WTC11 (cell line): ENCODE data around the gene NAV2. TPM values are rescaled to one million over a fixed set of nuclear protein-coding genes. Genes with fewer than 3 reads are reported as not detected.

Experiments
- ATAC-seq: fragments of 200-7000 bp; cut with Tn5 transposase; 2 replicates; pipeline ENCODE4 v1.10.0; 2021; ENCODE audit warnings: mild to moderate bottlenecking, moderate library complexity
- CTCF ChIA-PET: fragments of 300-600 bp; sonication (Branson Sonifier 250); formaldehyde crosslinking; loops from one replicate; lab custom pipeline; 2021; ENCODE audit warnings: antibody characterized with exemption; lab: Charles Lee
- POLR2A ChIA-PET: fragments of 350-600 bp; sonication (Branson Sonifier 250); formaldehyde crosslinking; loops from one replicate; lab custom pipeline; 2021; ENCODE audit warnings: antibody characterized with exemption; lab: Charles Lee
- DNase-seq: peaks from one replicate; pipeline ENCODE4 v3.0.0; 2021; ENCODE audit warnings: low spot score
- H3K27ac Mint-ChIP-seq: 2 replicates; pipeline ENCODE4 v1.8.0; 2021; ENCODE audit warnings: mixed read lengths
- H3K27me3 Mint-ChIP-seq: 2 replicates; pipeline ENCODE4 v1.8.0; 2021; ENCODE audit warnings: low read depth, mild to moderate bottlenecking, moderate library complexity, mixed read lengths
- H3K36me3 Mint-ChIP-seq: 2 replicates; pipeline ENCODE4 v1.8.0; 2021; ENCODE audit warnings: mixed read lengths
- H3K4me1 Mint-ChIP-seq: 2 replicates; pipeline ENCODE4 v1.8.0; 2022; ENCODE audit warnings: mixed read lengths
- H3K4me3 Mint-ChIP-seq: 2 replicates; pipeline ENCODE4 v1.8.0; 2021; ENCODE audit warnings: mild to moderate bottlenecking, moderate library complexity, mixed read lengths
- H3K9me3 Mint-ChIP-seq: 2 replicates; pipeline ENCODE4 v1.8.0; 2021; ENCODE audit warnings: mixed read lengths
- ARID4B ChIP-seq: sonication (generic); formaldehyde crosslinking; IDR thresholded peaks from 2 replicates; pipeline ENCODE4 v1.8.0; 2023; ENCODE audit warnings: missing genetic modification reagents, mild to moderate bottlenecking, borderline replicate concordance
- ATF2 ChIP-seq: sonication (generic); formaldehyde crosslinking; IDR thresholded peaks from 2 replicates; pipeline ENCODE4 v1.8.1; 2022; ENCODE audit warnings: low read depth, missing genetic modification reagents, borderline replicate concordance
- ATF6 ChIP-seq: sonication (generic); formaldehyde crosslinking; IDR thresholded peaks from 2 replicates; pipeline ENCODE4 v1.8.1; 2023; ENCODE audit warnings: mild to moderate bottlenecking, missing genetic modification reagents
- CREM ChIP-seq: sonication (generic); formaldehyde crosslinking; IDR thresholded peaks from 2 replicates; pipeline ENCODE4 v1.8.1; 2022; ENCODE audit warnings: mild to moderate bottlenecking, missing genetic modification reagents, moderate library complexity
- ERG ChIP-seq: fragments of 250-450 bp; sonication (Bioruptor Pico); IDR thresholded peaks from 2 replicates; pipeline ENCODE4 v1.8.0; 2021; ENCODE audit warnings: mild to moderate bottlenecking
- ETV6 ChIP-seq: sonication (generic); formaldehyde crosslinking; IDR thresholded peaks from 2 replicates; pipeline ENCODE4 v1.8.1; 2022; ENCODE audit warnings: mild to moderate bottlenecking, missing genetic modification reagents
- GRHL2 ChIP-seq: fragments of 250-450 bp; sonication (Bioruptor Pico); IDR thresholded peaks from 2 replicates; pipeline ENCODE4 v1.8.0; 2022; ENCODE audit warnings: mild to moderate bottlenecking, moderate library complexity; ENCODE audit not compliant: insufficient replicate concordance, severe bottlenecking
- HMGA2 ChIP-seq: fragments of 250-450 bp; sonication (Bioruptor Pico); IDR thresholded peaks from 2 replicates; pipeline ENCODE4 v1.4.0; 2021; ENCODE audit warnings: mild to moderate bottlenecking, moderate library complexity
- IRF2 ChIP-seq: sonication (generic); formaldehyde crosslinking; IDR thresholded peaks from 2 replicates; pipeline ENCODE4 v1.8.0; 2022; ENCODE audit warnings: low read depth, missing genetic modification reagents, borderline replicate concordance
- JUN ChIP-seq: sonication (generic); formaldehyde crosslinking; IDR thresholded peaks from 2 replicates; pipeline ENCODE4 v1.8.0; 2023; ENCODE audit warnings: mild to moderate bottlenecking, missing genetic modification reagents
- NR2C2 ChIP-seq: sonication (generic); formaldehyde crosslinking; IDR thresholded peaks from 2 replicates; pipeline ENCODE4 v1.8.0; 2022; ENCODE audit warnings: mild to moderate bottlenecking, missing genetic modification reagents
- SMAD4 ChIP-seq: sonication (generic); formaldehyde crosslinking; IDR thresholded peaks from 2 replicates; pipeline ENCODE4 v1.8.0; 2022; ENCODE audit warnings: mild to moderate bottlenecking, missing genetic modification reagents
- TEAD4 ChIP-seq: sonication (generic); formaldehyde crosslinking; IDR thresholded peaks from 2 replicates; pipeline ENCODE4 v1.8.0; 2022; ENCODE audit warnings: mild to moderate bottlenecking, missing genetic modification reagents
- ZBTB21 ChIP-seq: sonication (generic); formaldehyde crosslinking; IDR thresholded peaks from 2 replicates; pipeline ENCODE4 v1.8.1; 2023; ENCODE audit warnings: mild to moderate bottlenecking, missing genetic modification reagents, borderline replicate concordance
- ZNF219 ChIP-seq: sonication (generic); formaldehyde crosslinking; IDR thresholded peaks from 2 replicates; pipeline ENCODE4 v1.8.0; 2023; ENCODE audit warnings: missing genetic modification reagents, mild to moderate bottlenecking, borderline replicate concordance
- ZNF232 ChIP-seq: sonication (generic); formaldehyde crosslinking; IDR thresholded peaks from 2 replicates; pipeline ENCODE4 v1.8.0; 2022; ENCODE audit warnings: mild to moderate bottlenecking, missing genetic modification reagents
- ZNF425 ChIP-seq: fragments of 250-450 bp; sonication (Bioruptor Pico); conservative IDR thresholded peaks from 2 replicates; pipeline ENCODE4 v1.9.0; 2021; ENCODE audit warnings: mild to moderate bottlenecking
- total RNA-seq: library from RNA; stranded (reverse); gene quantifications from 3 replicates; pipeline ENCODE4 v1.2.3, GENCODE V29; 2021
- TF ChIP-seq, protein P1 (sequence below): sonication (generic); formaldehyde crosslinking; conservative IDR thresholded peaks from 2 replicates; pipeline ENCODE4 v1.8.1; 2022; ENCODE audit warnings: mild to moderate bottlenecking, missing genetic modification reagents
- TF ChIP-seq, protein P2 (sequence below): sonication (generic); formaldehyde crosslinking; IDR thresholded peaks from 2 replicates; pipeline ENCODE4 v1.8.0; 2022; ENCODE audit warnings: mild to moderate bottlenecking, missing genetic modification reagents

NAV2 gene
- total RNA-seq, 1 experiment from 2014 or later, result 42.8 TPM

DNA sequence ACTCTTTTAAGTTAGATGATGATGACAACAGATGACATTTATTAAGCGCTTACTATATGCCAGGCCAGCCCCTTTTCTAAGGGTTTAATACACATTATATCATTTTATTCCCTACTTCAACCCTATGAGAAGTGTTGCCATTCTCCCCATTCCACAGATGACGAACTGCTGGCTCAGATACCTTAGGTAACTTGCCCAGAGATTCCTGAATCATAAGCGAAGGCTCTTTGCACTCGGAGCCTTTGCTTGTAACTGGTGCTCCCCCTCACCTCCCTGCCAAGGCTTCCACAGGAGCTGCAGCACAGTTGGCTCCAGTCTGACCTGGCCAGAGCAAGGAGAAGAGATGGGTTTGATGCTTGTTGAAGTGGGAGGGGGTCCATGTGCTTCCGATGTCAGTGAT is 404.7 kb downstream of the NAV2 start (continued):
- no peak for TF ChIP-seq ATF2 (CRISPR knock-in tag)
- no peak for TF ChIP-seq ZNF219
- no peak for TF ChIP-seq ERG
- no peak for TF ChIP-seq NR2C2 (CRISPR knock-in tag)
- TF ChIP-seq ZBTB21 (CRISPR knock-in tag), result no peak
- no peak for TF ChIP-seq ETV6 (CRISPR knock-in tag)
- no peak for TF ChIP-seq TEAD4 (CRISPR knock-in tag)

- Mint-ChIP-seq H3K27ac (no peak overlapping the region), H3K4me1 (no peaks in the 10 kb centered on the region), H3K27me3 (no peaks in the 10 kb centered on the region), H3K4me3 (no peak overlapping the region), H3K36me3 (peaks cover 47% of the 10 kb centered on the region), H3K9me3 (no peaks in the 10 kb centered on the region)
- ChIA-PET POLR2A (no interaction called here), CTCF (interaction anchor here (0.8 to 1.0 kb wide), 2 partner anchors 10 to 15 kb away, joined by 3 to 11 read pairs; no protein-coding TSS in a partner anchor)
- TF ChIP-seq ZNF425 (CRISPR knock-in tag) (no peak), IRF2 (CRISPR knock-in tag) (no peak), CREM (no peak), GRHL2 (CRISPR knock-in tag) (no peak), JUN (CRISPR knock-in tag) (no peak)
- no peak for DNase-seq
- no peak for ATAC-seq
These were observed 405.6 kb downstream of the NAV2 start for GRCh38 chr11:20118209-20118608.

DNA sequence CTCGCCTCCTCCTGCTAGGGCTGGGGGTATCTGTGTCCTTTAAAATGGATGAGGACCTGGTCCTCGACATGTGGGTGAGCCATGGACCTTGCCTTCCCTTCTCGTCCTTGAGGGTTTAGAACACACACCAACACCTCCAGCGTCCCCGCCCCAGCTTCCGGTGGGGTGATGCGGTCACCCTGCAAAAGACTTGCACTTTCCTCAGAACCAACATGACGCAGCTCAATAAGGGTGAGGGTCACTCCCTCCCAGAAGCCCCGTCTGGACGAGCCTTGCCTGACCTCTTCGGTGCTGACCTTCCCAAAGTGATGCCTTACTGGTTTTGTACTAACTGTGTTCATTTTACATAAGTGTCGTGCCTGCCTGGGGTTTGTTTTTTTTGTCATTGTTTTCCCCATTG is 406.7 kb downstream of the NAV2 start:
- ATAC-seq, result no peak
- no peaks in the 10 kb centered on the region for H3K4me1 Mint-ChIP-seq
- no peaks in the 10 kb centered on the region for H3K9me3 Mint-ChIP-seq
- no peak overlapping the region for H3K4me3 Mint-ChIP-seq
- POLR2A ChIA-PET, result no interaction called here
- DNase-seq, result no peak
- no peaks in the 10 kb centered on the region for H3K27me3 Mint-ChIP-seq
- H3K36me3 Mint-ChIP-seq, result peaks cover 47% of the 10 kb centered on the region
- CTCF ChIA-PET, result no interaction called here
- H3K27ac Mint-ChIP-seq, result no peak overlapping the region
- TF ChIP-seq ARID4B, result no peak
- no peak for TF ChIP-seq ATF2 (CRISPR knock-in tag)
- no peak for TF ChIP-seq HMGA2 (CRISPR knock-in tag)
- TF ChIP-seq, protein P1, sequence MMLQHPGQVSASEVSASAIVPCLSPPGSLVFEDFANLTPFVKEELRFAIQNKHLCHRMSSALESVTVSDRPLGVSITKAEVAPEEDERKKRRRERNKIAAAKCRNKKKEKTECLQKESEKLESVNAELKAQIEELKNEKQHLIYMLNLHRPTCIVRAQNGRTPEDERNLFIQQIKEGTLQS (CRISPR knock-in tag), result no peak
- TF ChIP-seq ZNF232 (CRISPR knock-in tag), result no peak
- no peak for TF ChIP-seq ZBTB21 (CRISPR knock-in tag)
- TF ChIP-seq, protein P2, sequence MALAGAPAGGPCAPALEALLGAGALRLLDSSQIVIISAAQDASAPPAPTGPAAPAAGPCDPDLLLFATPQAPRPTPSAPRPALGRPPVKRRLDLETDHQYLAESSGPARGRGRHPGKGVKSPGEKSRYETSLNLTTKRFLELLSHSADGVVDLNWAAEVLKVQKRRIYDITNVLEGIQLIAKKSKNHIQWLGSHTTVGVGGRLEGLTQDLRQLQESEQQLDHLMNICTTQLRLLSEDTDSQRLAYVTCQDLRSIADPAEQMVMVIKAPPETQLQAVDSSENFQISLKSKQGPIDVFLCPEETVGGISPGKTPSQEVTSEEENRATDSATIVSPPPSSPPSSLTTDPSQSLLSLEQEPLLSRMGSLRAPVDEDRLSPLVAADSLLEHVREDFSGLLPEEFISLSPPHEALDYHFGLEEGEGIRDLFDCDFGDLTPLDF (CRISPR knock-in tag), result no peak
- no peak for TF ChIP-seq ATF6 (CRISPR knock-in tag)
- TF ChIP-seq SMAD4 (CRISPR knock-in tag), result no peak
